Esophagus squamous epithelium (tissue), 5 donors: ENCODE measurements around the gene WNT16. TPM values are rescaled to one million over a fixed set of nuclear protein-coding genes. Genes with fewer than 3 reads are reported as not detected.
"Not testable (repeated sequence)": the region's sequence is repeated elsewhere in the genome, so short reads cannot be mapped to it uniquely, and the experiment has no call there.

Source experiments
- DNase-seq: peaks from one replicate; lab custom pipeline; 2025; lab: John Stamatoyannopoulos, UW
- H3K27ac ChIP-seq, 4 donors: fragments of 200-600 bp; sonication (generic); one replicate each; pipeline ENCODE4 v1.5.1; 2016 to 2019; ENCODE audit warnings: mild to moderate bottlenecking in 1 of 4
- H3K27me3 ChIP-seq, 4 donors: fragments of 200-600 bp; sonication (generic); 1 replicate in 3 of 4; 2 replicates in 1 of 4; pipeline versions ENCODE4 v1.5.1 to v1.6.0; 2017 to 2021; ENCODE audit warnings: antibody characterized with exemption in 1 of 4
- H3K36me3 ChIP-seq, 3 donors: fragments of 200-600 bp; sonication (generic); one replicate each; pipeline ENCODE4 v1.5.1; 2016 to 2019
- H3K4me1 ChIP-seq, 3 donors: fragments of 200-600 bp; sonication (generic); one replicate each; pipeline ENCODE4 v1.5.1; 2017 to 2019
- H3K4me3 ChIP-seq, 4 donors: fragments of 200-600 bp; sonication (generic); 1 replicate in 3 of 4; 2 replicates in 1 of 4; pipeline ENCODE4 v1.5.1; 2016 to 2019; ENCODE audit warnings: mild to moderate bottlenecking in 2 of 4, moderate library complexity in 1 of 4
- H3K9me3 ChIP-seq, 3 donors: fragments of 200-600 bp; sonication (generic); one replicate each; pipeline ENCODE4 v1.5.1; 2016 to 2019
- CTCF ChIP-seq, 6 experiments: fragments of 450-650 bp in 4 of 6; fragments of 200-600 bp in 2 of 6; sonication (generic) in 2 of 6; IDR thresholded peaks; one replicate each; pipeline ENCODE4 v1.5.1; 2016 to 2019; ENCODE audit warnings: antibody characterized with exemption in 6 of 6, mild to moderate bottlenecking in 4 of 6, moderate library complexity in 4 of 6
- POLR2A ChIP-seq, 4 donors: fragments of 450-650 bp; IDR thresholded peaks; one replicate each; pipeline ENCODE4 v1.6.1; 2017; ENCODE audit warnings: antibody characterized with exemption in 4 of 4, mild to moderate bottlenecking in 4 of 4, moderate library complexity in 3 of 4
- WGBS, 2 donors: methylation state at CpG; one replicate each; pipeline ENCODE4 v1.1.5; 2018; 5-methylcytosine and 5-hydroxymethylcytosine counted together
- intact Hi-C: fragments of 100-400 bp; cut with DNase I; formaldehyde crosslinking; loops from one replicate; pipeline ENCODE4 v1.15.0; 2022
- total RNA-seq, 4 donors: library from RNA; depleted of rRNA; stranded (reverse); fragments of >200 nt; gene quantifications; one replicate each; pipeline ENCODE4 v1.1.0, GENCODE V29; 2016
- donor health status: DM: yes; HTN: yes; CAD: no.

The WNT16 gene
- total RNA-seq, 4 donors from 2014 or later: 0.18 to 0.29 (median 0.19) TPM; not detected in 1

DNA sequence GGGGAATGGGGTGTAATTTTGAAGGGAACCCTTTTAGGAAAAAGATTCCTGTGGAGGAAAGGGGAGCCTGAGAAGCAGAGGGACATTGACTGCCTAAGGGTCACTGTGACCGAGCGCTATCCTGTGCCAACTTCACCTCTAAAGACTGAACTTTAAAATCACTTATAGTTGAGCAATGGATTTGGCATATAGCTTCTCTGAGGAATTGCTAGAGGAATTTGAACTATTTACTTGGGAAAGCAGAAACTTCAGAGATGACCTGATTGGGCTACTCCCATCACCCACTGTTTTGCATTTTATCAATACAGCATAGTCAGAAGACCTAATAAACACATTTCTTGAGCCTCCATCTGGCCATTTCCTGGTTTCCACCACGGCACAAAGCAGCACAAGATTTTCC lies 23.7 kb upstream of the WNT16 start:
- WGBS, 2 donors: 84 to 92% methylated on average over 3 of the region's 3 CpGs
- H3K27ac ChIP-seq: no peak overlapping the region
- TF ChIP-seq POLR2A (IDR thresholded peaks at IDR 0.05) (no peak), CTCF (IDR thresholded peaks at IDR 0.05) (no peak)
- DNase-seq: no peak
- peaks cover 0 to 37% (median 0%) of the 10 kb centered on the region in 3 donors for H3K4me1 ChIP-seq
- intact Hi-C loops: no loop called here
- H3K9me3 ChIP-seq: no peaks in the 10 kb centered on the region
- no peaks in the 10 kb centered on the region for H3K27me3 ChIP-seq
- no peak overlapping the region for H3K4me3 ChIP-seq
- no peaks in the 10 kb centered on the region for H3K36me3 ChIP-seq

DNA sequence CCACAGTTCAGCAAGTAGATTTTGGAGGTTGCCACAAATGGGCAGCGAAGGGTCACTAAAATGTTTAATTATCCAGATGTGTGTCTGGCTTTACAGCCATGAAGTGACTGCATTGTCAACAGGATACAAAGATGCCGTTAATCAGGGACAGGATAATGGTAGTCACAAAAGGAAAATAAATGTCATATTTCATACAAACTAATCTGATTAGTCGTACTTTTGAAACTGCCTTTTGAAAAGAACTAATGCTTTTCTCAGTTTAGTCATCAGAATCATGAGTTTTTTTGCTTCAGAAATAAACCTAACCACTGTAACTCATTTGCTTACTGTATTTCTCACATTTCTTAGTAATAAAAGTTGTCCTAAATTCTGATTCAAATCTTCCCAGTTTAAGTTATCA lies 22.2 kb upstream of the WNT16 start:
- TF ChIP-seq POLR2A (IDR thresholded peaks at IDR 0.05) (no peak), CTCF (IDR thresholded peaks at IDR 0.05) (no peak)
- WGBS, 2 donors: 33 to 41% methylated on average over 3 of the region's 3 CpGs
- no peak for DNase-seq
- Histone ChIP-seq H3K4me1 (peaks cover 0 to 25% (median 0%) of the 10 kb centered on the region in 3 donors), H3K9me3 (no peaks in the 10 kb centered on the region), H3K4me3 (no peak overlapping the region), H3K36me3 (no peaks in the 10 kb centered on the region), H3K27ac (peak overlapping the region in 1 of 4 donors; percentile 11), H3K27me3 (no peaks in the 10 kb centered on the region)
- intact Hi-C loops: no loop called here

DNA sequence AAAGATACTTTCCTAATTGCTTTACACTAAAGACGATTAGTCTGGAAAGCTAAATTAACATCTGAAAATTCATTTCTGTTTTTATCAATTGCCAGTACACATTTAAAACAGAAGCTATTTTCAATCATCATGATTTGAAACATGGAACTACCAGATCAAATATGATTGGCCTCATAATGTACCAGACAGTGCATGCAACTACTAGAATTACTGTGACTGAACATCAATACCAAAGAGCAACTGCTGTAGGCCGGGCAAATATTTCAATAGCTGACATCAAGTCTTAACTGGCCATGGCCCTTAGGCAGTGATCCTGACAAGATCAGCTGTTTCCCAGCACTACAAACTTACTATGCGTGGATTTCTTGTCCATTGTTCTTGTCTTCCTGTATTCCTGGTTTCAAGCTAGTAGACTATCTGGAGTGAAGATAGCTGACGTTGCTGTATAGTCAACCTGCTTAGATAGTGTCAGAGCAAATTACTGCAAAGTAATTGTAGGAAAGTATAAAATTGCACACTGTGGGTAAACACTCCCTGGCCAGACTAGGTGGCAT lies 21.7 kb upstream of the WNT16 start:
- Histone ChIP-seq H3K36me3 (no peaks in the 10 kb centered on the region), H3K9me3 (no peaks in the 10 kb centered on the region), H3K4me3 (no peak overlapping the region), H3K27ac (peak overlapping the region in 1 of 4 donors; percentile 54), H3K4me1 (peaks cover 0 to 20% (median 0%) of the 10 kb centered on the region in 3 donors), H3K27me3 (no peaks in the 10 kb centered on the region)
- intact Hi-C loops: no loop called here
- TF ChIP-seq CTCF (IDR thresholded peaks at IDR 0.05): no peak
- no peak for TF ChIP-seq POLR2A (IDR thresholded peaks at IDR 0.05)
- 28 to 40% methylated on average over 3 to 4 of the region's 4 CpGs for WGBS, 2 donors
- no peak for DNase-seq

- WGBS, 2 donors: 21 to 47% methylated on average over 3 of the region's 3 CpGs
- Histone ChIP-seq H3K4me3 (no peak overlapping the region), H3K4me1 (peaks cover 0 to 19% (median 9%) of the 10 kb centered on the region in 3 donors), H3K9me3 (no peaks in the 10 kb centered on the region), H3K27ac (peak overlapping the region; percentile 7 to 54 (median 28)), H3K36me3 (no peaks in the 10 kb centered on the region), H3K27me3 (no peaks in the 10 kb centered on the region)
- TF ChIP-seq CTCF (IDR thresholded peaks at IDR 0.05) (no peak), POLR2A (IDR thresholded peaks at IDR 0.05) (no peak)
- no peak for DNase-seq
- intact Hi-C loops: no loop called here
Observed at GRCh38 chr7:121313220-121313792, 15.5 kb upstream of the WNT16 start.

- no peaks in the 10 kb centered on the region for H3K36me3 ChIP-seq
- no peaks in the 10 kb centered on the region for H3K9me3 ChIP-seq
- peak overlapping the region; percentile 7 to 54 (median 28) for H3K27ac ChIP-seq
- intact Hi-C loops: no loop called here
- no peak for DNase-seq
- peaks cover 0 to 19% (median 9%) of the 10 kb centered on the region in 3 donors for H3K4me1 ChIP-seq
- WGBS, 2 donors: 31 to 38% methylated on average over 7 to 9 of the region's 9 CpGs
- no peak overlapping the region for H3K4me3 ChIP-seq
- TF ChIP-seq POLR2A (IDR thresholded peaks at IDR 0.05) (no peak), CTCF (IDR thresholded peaks at IDR 0.05) (no peak)
- no peaks in the 10 kb centered on the region for H3K27me3 ChIP-seq
Observed at GRCh38 chr7:121313793-121314676, 14.8 kb upstream of the WNT16 start.

- DNase-seq, H3K27ac ChIP-seq, H3K4me3 ChIP-seq, H3K27me3 ChIP-seq, H3K36me3 ChIP-seq, H3K9me3 ChIP-seq, intact Hi-C loops: not testable (repeated sequence)
- WGBS, 2 donors: 89 to 100% methylated on average over 3 of the region's 3 CpGs
- H3K4me1 ChIP-seq: peaks cover 0 to 19% (median 9%) of the 10 kb centered on the region in 3 donors
Observed at GRCh38 chr7:121315170-121315569, 13.6 kb upstream of the WNT16 start.
